ENCODE data around the gene WNK3.

DNA sequence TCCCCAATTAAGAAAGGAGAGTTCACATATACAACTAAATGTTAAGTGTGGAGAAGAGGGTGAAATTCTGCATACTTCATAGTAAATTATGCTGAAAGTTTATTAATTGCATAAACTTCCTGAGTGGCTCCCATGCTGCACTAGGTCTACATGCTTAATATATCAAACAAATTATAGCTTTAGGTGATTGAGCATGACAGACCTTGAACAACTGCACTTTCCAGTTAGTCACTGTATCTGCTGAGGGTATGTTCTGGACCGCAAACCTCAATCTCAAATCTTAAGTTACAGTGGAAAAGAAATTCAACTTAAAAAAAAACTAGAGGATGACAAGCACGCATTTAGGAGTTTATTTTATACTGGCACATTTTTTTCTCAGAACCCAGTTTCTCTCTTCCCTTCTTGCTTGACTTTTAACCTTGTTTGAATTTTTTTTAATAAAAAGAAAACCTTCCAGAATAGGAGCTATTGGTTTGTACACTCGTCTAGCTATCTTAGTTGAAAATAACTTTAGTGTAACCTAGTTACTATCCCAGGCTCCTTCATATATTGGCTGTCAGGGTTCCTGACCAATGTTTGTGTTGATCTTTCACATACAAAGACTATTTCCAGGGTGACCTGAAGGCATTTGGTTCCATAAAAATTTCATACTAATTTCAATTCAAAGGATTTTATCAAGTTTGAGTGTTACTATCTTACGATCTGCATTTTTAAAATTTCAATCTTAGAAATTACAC lies 164.6 kb downstream of the WNK3 start:
- TF ChIP-seq, protein P1, sequence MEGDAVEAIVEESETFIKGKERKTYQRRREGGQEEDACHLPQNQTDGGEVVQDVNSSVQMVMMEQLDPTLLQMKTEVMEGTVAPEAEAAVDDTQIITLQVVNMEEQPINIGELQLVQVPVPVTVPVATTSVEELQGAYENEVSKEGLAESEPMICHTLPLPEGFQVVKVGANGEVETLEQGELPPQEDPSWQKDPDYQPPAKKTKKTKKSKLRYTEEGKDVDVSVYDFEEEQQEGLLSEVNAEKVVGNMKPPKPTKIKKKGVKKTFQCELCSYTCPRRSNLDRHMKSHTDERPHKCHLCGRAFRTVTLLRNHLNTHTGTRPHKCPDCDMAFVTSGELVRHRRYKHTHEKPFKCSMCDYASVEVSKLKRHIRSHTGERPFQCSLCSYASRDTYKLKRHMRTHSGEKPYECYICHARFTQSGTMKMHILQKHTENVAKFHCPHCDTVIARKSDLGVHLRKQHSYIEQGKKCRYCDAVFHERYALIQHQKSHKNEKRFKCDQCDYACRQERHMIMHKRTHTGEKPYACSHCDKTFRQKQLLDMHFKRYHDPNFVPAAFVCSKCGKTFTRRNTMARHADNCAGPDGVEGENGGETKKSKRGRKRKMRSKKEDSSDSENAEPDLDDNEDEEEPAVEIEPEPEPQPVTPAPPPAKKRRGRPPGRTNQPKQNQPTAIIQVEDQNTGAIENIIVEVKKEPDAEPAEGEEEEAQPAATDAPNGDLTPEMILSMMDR (conservative IDR thresholded peaks at IDR 0.05; ENCODE audit: low read length), result no peak
- no peak for TF ChIP-seq EZH2phosphoT487 (IDR thresholded peaks at IDR 0.05; ENCODE audit: borderline replicate concordance, low read depth, low read length)
